ENCODE data around the gene DUSP6. TPM values are rescaled to one million over a fixed set of nuclear protein-coding genes. Genes with fewer than 3 reads are reported as not detected.
A peak's percentile ranks its signal among the peaks of the same experiment; 100 is the strongest.

DUSP6 gene
- total and polyA plus RNA-seq, 2 of the 13 experiments (the other 11 are each of a cell fraction or from before 2014, with no cell fraction given), result 40.9 to 161 TPM

DNA sequence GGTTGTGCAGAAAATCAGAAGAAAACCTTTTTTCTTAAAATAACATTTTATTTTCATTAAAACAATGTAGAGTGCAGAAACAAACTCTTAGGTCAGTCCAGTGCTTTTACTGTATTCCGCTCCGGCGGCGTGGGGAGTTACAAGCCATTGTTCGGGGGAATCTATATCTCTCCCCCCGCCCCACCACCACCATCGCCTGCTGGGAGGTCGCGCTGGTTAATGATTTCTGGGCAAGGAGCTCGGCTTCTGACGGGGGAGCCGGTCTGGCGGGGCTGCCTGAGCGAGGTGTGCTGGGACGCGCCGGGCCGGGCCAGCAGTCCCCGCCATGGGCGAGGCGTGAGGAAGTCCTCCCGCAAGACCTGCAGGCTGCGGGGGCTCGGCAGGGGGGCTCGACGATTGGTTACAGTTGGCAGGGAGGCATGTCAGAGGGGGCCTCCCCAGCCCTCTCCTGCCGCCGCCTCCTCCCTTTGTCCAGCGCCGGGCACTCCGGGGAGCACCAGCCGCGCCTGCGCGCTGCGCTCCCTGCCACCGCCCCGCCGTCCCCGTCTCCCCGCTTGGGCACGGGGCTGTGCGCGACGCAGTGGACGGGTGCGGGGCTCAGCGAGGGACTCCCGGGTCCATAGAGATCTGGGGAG lies 1.0 kb upstream of the DUSP6 start (continued):
- TF ChIP-seq, protein P1, sequence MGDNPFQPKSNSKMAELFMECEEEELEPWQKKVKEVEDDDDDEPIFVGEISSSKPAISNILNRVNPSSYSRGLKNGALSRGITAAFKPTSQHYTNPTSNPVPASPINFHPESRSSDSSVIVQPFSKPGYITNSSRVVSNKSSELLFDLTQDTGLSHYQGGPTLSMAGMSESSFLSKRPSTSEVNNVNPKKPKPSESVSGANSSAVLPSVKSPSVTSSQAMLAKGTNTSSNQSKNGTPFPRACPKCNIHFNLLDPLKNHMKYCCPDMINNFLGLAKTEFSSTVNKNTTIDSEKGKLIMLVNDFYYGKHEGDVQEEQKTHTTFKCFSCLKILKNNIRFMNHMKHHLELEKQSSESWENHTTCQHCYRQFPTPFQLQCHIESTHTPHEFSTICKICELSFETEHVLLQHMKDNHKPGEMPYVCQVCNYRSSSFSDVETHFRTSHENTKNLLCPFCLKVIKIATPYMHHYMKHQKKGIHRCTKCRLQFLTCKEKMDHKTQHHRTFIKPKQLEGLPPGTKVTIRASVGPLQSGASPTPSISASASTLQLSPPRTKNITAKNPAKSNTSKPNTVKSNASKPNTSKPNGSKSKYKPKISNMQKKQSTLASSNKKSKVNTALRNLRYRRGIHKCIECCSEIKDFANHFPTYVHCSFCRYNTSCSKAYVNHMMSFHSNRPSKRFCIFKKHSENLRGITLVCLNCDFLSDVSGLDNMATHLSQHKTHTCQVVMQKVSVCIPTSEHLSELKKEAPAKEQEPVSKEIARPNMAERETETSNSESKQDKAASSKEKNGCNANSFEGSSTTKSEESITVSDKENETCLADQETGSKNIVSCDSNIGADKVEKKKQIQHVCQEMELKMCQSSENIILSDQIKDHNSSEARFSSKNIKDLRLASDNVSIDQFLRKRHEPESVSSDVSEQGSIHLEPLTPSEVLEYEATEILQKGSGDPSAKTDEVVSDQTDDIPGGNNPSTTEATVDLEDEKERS (CRISPR knock-in tag; IDR thresholded peaks at IDR 0.05), result no peak
- peak; percentile 78; the same call in 1 of the 2 replicates for TF ChIP-seq FIP1L1 (IDR thresholded peaks at IDR 0.05; ENCODE audit: borderline replicate concordance, insufficient read depth, low read depth, low read length)
- 0 out of 2 replicates have a peak, but pooled peaks have one; percentile 12 for TF ChIP-seq NR2C2 (CRISPR knock-in tag; IDR thresholded peaks at IDR 0.05; ENCODE audit: borderline replicate concordance)
- TF ChIP-seq ZFP62 (CRISPR knock-in tag; IDR thresholded peaks at IDR 0.05), result peak; percentile 73; the same call in 1 of the 2 replicates
- no peak; the same call in 1 of the 2 replicates for TF ChIP-seq ZNF788 (CRISPR knock-in tag; IDR thresholded peaks at IDR 0.05; ENCODE audit: borderline replicate concordance)
- peak; percentile 58 for TF ChIP-seq ZSCAN31 (CRISPR knock-in tag; IDR thresholded peaks at IDR 0.05; ENCODE audit: low read depth)
- TF ChIP-seq ZNF292 (CRISPR knock-in tag; IDR thresholded peaks at IDR 0.05; ENCODE audit: borderline replicate concordance, low read depth), result no peak
- no peak for TF ChIP-seq NR2F2 (IDR thresholded peaks at IDR 0.05; ENCODE audit: borderline replicate concordance, low read depth)

DNA sequence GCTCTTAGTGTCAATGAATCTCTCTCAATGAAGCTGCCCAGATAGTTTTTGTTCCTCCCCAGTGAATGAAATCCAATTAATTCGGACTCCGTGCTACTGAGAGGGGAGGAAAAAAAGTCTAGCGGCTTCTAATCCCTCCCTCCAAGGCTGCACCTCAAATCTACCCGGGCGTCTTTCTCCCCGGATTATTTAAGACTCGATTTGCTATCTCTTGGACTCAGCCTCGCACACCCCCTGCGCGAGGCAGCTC lies 134 bp downstream of the DUSP6 start:
- DNase-seq (ENCODE audit: low spot score), result no peak
- Histone ChIP-seq H3K27ac (ENCODE audit: extremely low read length, insufficient read depth, low read length) (peak overlapping the region; percentile 99), H3K4me1 (ENCODE audit: insufficient read depth, low read length) (peaks cover 48% of the 10 kb centered on the region), H2AFZ (ENCODE audit: low read length) (no peak overlapping the region), H3K36me3 (replicated peaks in 1 of 2; ENCODE audit: control insufficient read depth in 1 of 2, insufficient read depth in 2 of 2, low read length in 2 of 2) (peaks cover 8 to 26% of the 10 kb centered on the region in 2 experiments), H4K20me1 (ENCODE audit: insufficient read depth, low read length) (peaks cover 51% of the 10 kb centered on the region), H3K4me2 (ENCODE audit: low read depth, low read length) (peak overlapping the region; percentile 94), H3K27me3 (ENCODE audit: control insufficient read depth in 1 of 2, insufficient read depth in 2 of 2, low read length in 2 of 2) (peaks cover 0 to 9% of the 10 kb centered on the region in 2 experiments; a peak in 1 of 5 replicates), H3K9ac (ENCODE audit: insufficient read depth, low read depth, low read length) (peak overlapping the region; percentile 99), H3K9me3 (ENCODE audit: low read length) (no peaks in the 10 kb centered on the region), H3K79me2 (ENCODE audit: insufficient read depth, low read length) (peaks cover 69% of the 10 kb centered on the region), H3K4me3 (replicated peaks in 1 of 3; ENCODE audit: insufficient read depth in 1 of 3, low read depth in 2 of 3, low read length in 3 of 3) (peak overlapping the region; percentile 98 to 99 (median 98))
- WGBS (ENCODE audit: low lambda C conversion rate), result 0% methylated on average over 8 of the region's 10 CpGs
- ATAC-seq, result no peak
- ChIA-PET CTCF (ENCODE audit: low intra/inter-chr PET ratio, low total read pairs) (no interaction called here), POLR2A (interaction anchor here (0.8 to 10.6 kb wide), 23 partner anchors 7 to 357 kb away, joined by 3 to 430 read pairs (median 11); partner anchors contain the start of genes ATP2B1, GALNT4 and POC1B)
- intact Hi-C loops (cut with micrococcal nuclease; ENCODE audit: unreplicated experiment), result loop anchor here (1.0 to 10.0 kb wide), 5 partner anchors 8 to 353 kb away; partner anchors contain the start of genes ATP2B1 and GALNT4
- in situ Hi-C loops (cut with HindIII; ENCODE audit: extremely low pct_ligation_motif_present, low pct_unique_long_range_greater_than_20kb), result loop anchor here (5.0 kb wide), 2 partner anchors 40 to 175 kb away; partner anchors contain the start of gene POC1B
- no peak for FAIRE-seq
- BruUV-seq (replicated peaks), result no TSS peak
- TF ChIP-seq POLR2A (IDR thresholded peaks at IDR 0.05; ENCODE audit: insufficient read depth in 1 of 2, low read depth in 2 of 2, low read length in 2 of 2) (peak in 1 of 2 experiments; percentile 98; a peak in 2 of 4 replicates), SMC3 (IDR thresholded peaks at IDR 0.05; ENCODE audit: low read length) (peak; percentile 6; the same call in 1 of the 2 replicates), ASH2L (IDR thresholded peaks at IDR 0.05; ENCODE audit: insufficient read length, low read depth, low read length) (no peak), RARA (CRISPR knock-in tag; IDR thresholded peaks at IDR 0.05) (no peak), ZKSCAN5 (CRISPR knock-in tag; IDR thresholded peaks at IDR 0.05) (no peak), ELF3 (CRISPR knock-in tag; IDR thresholded peaks at IDR 0.05) (no peak), ATF7-NPFF (CRISPR knock-in tag; IDR thresholded peaks at IDR 0.05; ENCODE audit: low read depth) (no peak), ZNF337 (CRISPR knock-in tag; IDR thresholded peaks at IDR 0.05; ENCODE audit: borderline replicate concordance, low read depth) (no peak)
- TF ChIP-seq, protein P2, sequence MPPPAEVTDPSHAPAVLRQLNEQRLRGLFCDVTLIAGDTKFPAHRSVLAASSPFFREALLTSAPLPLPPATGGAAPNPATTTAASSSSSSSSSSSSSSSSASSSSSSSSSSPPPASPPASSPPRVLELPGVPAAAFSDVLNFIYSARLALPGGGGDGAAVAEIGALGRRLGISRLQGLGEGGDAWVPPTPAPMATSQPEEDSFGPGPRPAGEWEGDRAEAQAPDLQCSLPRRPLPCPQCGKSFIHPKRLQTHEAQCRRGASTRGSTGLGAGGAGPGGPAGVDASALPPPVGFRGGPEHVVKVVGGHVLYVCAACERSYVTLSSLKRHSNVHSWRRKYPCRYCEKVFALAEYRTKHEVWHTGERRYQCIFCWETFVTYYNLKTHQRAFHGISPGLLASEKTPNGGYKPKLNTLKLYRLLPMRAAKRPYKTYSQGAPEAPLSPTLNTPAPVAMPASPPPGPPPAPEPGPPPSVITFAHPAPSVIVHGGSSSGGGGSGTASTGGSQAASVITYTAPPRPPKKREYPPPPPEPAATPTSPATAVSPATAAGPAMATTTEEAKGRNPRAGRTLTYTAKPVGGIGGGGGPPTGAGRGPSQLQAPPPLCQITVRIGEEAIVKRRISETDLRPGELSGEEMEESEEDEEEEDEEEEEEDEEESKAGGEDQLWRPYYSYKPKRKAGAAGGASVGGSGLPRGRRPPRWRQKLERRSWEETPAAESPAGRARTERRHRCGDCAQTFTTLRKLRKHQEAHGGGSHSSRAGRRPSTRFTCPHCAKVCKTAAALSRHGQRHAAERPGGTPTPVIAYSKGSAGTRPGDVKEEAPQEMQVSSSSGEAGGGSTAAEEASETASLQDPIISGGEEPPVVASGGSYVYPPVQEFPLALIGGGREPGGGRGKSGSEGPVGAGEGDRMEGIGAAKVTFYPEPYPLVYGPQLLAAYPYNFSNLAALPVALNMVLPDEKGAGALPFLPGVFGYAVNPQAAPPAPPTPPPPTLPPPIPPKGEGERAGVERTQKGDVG (CRISPR knock-in tag; IDR thresholded peaks at IDR 0.05; ENCODE audit: borderline replicate concordance), result no peak
